ENCODE results near the gene COL15A1.

The COL15A1 gene

GRCh38 chr9:99051406-99051805, 107.7 kb downstream of the COL15A1 start:
- ChIA-PET CTCF (no interaction called here), POLR2A (interaction anchor here (0.7 kb wide), 1 partner anchor 11 kb away, joined by 3 read pairs; no protein-coding TSS in a partner anchor)
- no peak for DNase-seq (ENCODE audit: extremely low spot score)
- TF ChIP-seq LEF1 (IDR thresholded peaks at IDR 0.05; ENCODE audit: borderline replicate concordance) (no peak), FOXA1 (IDR thresholded peaks at IDR 0.05) (no peak), SP1 (IDR thresholded peaks at IDR 0.05) (no peak), ZNF384 (IDR thresholded peaks at IDR 0.05) (no peak), CTBP1 (IDR thresholded peaks at IDR 0.05; ENCODE audit: borderline replicate concordance) (no peak), FOXK2 (IDR thresholded peaks at IDR 0.05) (no peak), SUZ12 (IDR thresholded peaks at IDR 0.05) (no peak), L3MBTL2 (conservative IDR thresholded peaks at IDR 0.05) (no peak), PKNOX1 (IDR thresholded peaks at IDR 0.05) (no peak), BHLHE40 (IDR thresholded peaks at IDR 0.05; ENCODE audit: borderline replicate concordance) (no peak), FOXM1 (IDR thresholded peaks at IDR 0.05; ENCODE audit: borderline replicate concordance) (no peak), TARDBP (IDR thresholded peaks at IDR 0.05) (no peak), HDGF (IDR thresholded peaks at IDR 0.05; ENCODE audit: borderline replicate concordance) (no peak), ELF4 (IDR thresholded peaks at IDR 0.05) (no peak), NFRKB (IDR thresholded peaks at IDR 0.05) (no peak), ARNT (IDR thresholded peaks at IDR 0.05) (no peak)

- POLR2A ChIA-PET, result interaction anchor here (0.7 kb wide), 1 partner anchor 11 kb away, joined by 3 read pairs; no protein-coding TSS in a partner anchor
- DNase-seq (ENCODE audit: extremely low spot score), result no peak
- TF ChIP-seq L3MBTL2 (conservative IDR thresholded peaks at IDR 0.05), result no peak
- CTCF ChIA-PET, result no interaction called here
Observed at GRCh38 chr9:99051851-99052250, 108.1 kb downstream of the COL15A1 start.

GRCh38 chr9:99052815-99053715, 109.4 kb downstream of the COL15A1 start:
- no peak for DNase-seq (ENCODE audit: extremely low spot score)
- POLR2A ChIA-PET, result no interaction called here
- no peak for TF ChIP-seq ARNT (IDR thresholded peaks at IDR 0.05)
- TF ChIP-seq HDGF (IDR thresholded peaks at IDR 0.05; ENCODE audit: borderline replicate concordance), result no peak
- CTCF ChIA-PET, result no interaction called here

- POLR2A ChIA-PET, result no interaction called here
- CTCF ChIA-PET, result no interaction called here
- no peak for DNase-seq (ENCODE audit: extremely low spot score)
Observed at GRCh38 chr9:99054581-99054980, 110.9 kb downstream of the COL15A1 start.

GRCh38 chr9:99055384-99055783, 111.7 kb downstream of the COL15A1 start:
- DNase-seq (ENCODE audit: extremely low spot score), result no peak
- ChIA-PET CTCF (interaction anchor here (1.2 kb wide), 1 partner anchor 29 kb away, joined by 5 read pairs; no protein-coding TSS in a partner anchor), POLR2A (no interaction called here)
- TF ChIP-seq BHLHE40 (IDR thresholded peaks at IDR 0.05; ENCODE audit: borderline replicate concordance) (no peak), L3MBTL2 (conservative IDR thresholded peaks at IDR 0.05) (no peak), TARDBP (IDR thresholded peaks at IDR 0.05) (no peak), SUZ12 (IDR thresholded peaks at IDR 0.05) (no peak), PKNOX1 (IDR thresholded peaks at IDR 0.05) (no peak), LEF1 (IDR thresholded peaks at IDR 0.05; ENCODE audit: borderline replicate concordance) (no peak), NFRKB (IDR thresholded peaks at IDR 0.05) (no peak), FOXM1 (IDR thresholded peaks at IDR 0.05; ENCODE audit: borderline replicate concordance) (no peak), ZNF384 (IDR thresholded peaks at IDR 0.05) (no peak), HDGF (IDR thresholded peaks at IDR 0.05; ENCODE audit: borderline replicate concordance) (no peak), FOXA1 (IDR thresholded peaks at IDR 0.05) (no peak), ARNT (IDR thresholded peaks at IDR 0.05) (no peak), SP1 (IDR thresholded peaks at IDR 0.05) (no peak), FOXK2 (IDR thresholded peaks at IDR 0.05) (no peak), ELF4 (IDR thresholded peaks at IDR 0.05) (no peak)

More at GRCh38 chr9:99054581-99054980, 110.9 kb downstream of the COL15A1 start:
- no peak for TF ChIP-seq BHLHE40 (IDR thresholded peaks at IDR 0.05; ENCODE audit: borderline replicate concordance)
- no peak for TF ChIP-seq CTBP1 (IDR thresholded peaks at IDR 0.05; ENCODE audit: borderline replicate concordance)
- no peak for TF ChIP-seq ARNT (IDR thresholded peaks at IDR 0.05)
- TF ChIP-seq FOXK2 (IDR thresholded peaks at IDR 0.05), result no peak
- TF ChIP-seq FOXM1 (IDR thresholded peaks at IDR 0.05; ENCODE audit: borderline replicate concordance), result no peak
- no peak for TF ChIP-seq LEF1 (IDR thresholded peaks at IDR 0.05; ENCODE audit: borderline replicate concordance)
- TF ChIP-seq PKNOX1 (IDR thresholded peaks at IDR 0.05), result no peak
- TF ChIP-seq TARDBP (IDR thresholded peaks at IDR 0.05), result no peak
- TF ChIP-seq FOXA1 (IDR thresholded peaks at IDR 0.05), result no peak
- no peak for TF ChIP-seq L3MBTL2 (conservative IDR thresholded peaks at IDR 0.05)
- TF ChIP-seq SUZ12 (IDR thresholded peaks at IDR 0.05), result no peak
- TF ChIP-seq SP1 (IDR thresholded peaks at IDR 0.05), result no peak
- TF ChIP-seq HDGF (IDR thresholded peaks at IDR 0.05; ENCODE audit: borderline replicate concordance), result no peak
- TF ChIP-seq ZNF384 (IDR thresholded peaks at IDR 0.05), result no peak
- no peak for TF ChIP-seq NFRKB (IDR thresholded peaks at IDR 0.05)

DNA sequence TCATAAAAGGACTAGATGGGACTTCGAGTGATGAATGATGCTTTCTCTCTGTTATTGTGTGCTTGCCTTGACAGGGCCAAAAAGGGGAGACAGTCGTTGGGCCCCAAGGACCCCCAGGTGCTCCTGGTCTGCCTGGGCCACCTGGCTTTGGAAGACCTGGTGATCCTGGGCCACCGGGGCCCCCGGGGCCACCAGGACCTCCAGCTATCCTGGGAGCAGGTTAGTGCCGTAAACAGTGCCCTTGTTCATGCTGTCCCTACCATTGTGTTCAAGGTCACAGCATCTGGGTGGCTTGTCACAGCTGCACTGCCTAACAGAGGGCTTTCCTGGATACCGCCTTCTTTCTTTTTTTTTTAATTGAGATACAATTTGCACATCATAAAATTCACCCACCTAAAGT, 112.5 kb downstream of the COL15A1 start:
- POLR2A ChIA-PET, result no interaction called here
- DNase-seq (ENCODE audit: extremely low spot score), result no peak
- TF ChIP-seq SP1 (IDR thresholded peaks at IDR 0.05), result no peak
- no peak for TF ChIP-seq L3MBTL2 (conservative IDR thresholded peaks at IDR 0.05)
- no peak for TF ChIP-seq ELF4 (IDR thresholded peaks at IDR 0.05)
- no peak for TF ChIP-seq ZNF384 (IDR thresholded peaks at IDR 0.05)
- no peak for TF ChIP-seq TARDBP (IDR thresholded peaks at IDR 0.05)
- TF ChIP-seq SUZ12 (IDR thresholded peaks at IDR 0.05), result no peak
- TF ChIP-seq HDGF (IDR thresholded peaks at IDR 0.05; ENCODE audit: borderline replicate concordance), result no peak
- TF ChIP-seq NFRKB (IDR thresholded peaks at IDR 0.05), result no peak
- TF ChIP-seq FOXK2 (IDR thresholded peaks at IDR 0.05), result no peak
- TF ChIP-seq LEF1 (IDR thresholded peaks at IDR 0.05; ENCODE audit: borderline replicate concordance), result no peak
- TF ChIP-seq FOXA1 (IDR thresholded peaks at IDR 0.05), result no peak
- TF ChIP-seq PKNOX1 (IDR thresholded peaks at IDR 0.05), result no peak
- TF ChIP-seq BHLHE40 (IDR thresholded peaks at IDR 0.05; ENCODE audit: borderline replicate concordance), result no peak
- TF ChIP-seq CTBP1 (IDR thresholded peaks at IDR 0.05; ENCODE audit: borderline replicate concordance), result no peak
- TF ChIP-seq FOXM1 (IDR thresholded peaks at IDR 0.05; ENCODE audit: borderline replicate concordance), result no peak
- TF ChIP-seq ARNT (IDR thresholded peaks at IDR 0.05), result no peak
- CTCF ChIA-PET, result interaction anchor here (1.2 kb wide), 1 partner anchor 30 kb away, joined by 5 read pairs; no protein-coding TSS in a partner anchor
